GM19023 (cell line): ENCODE measurements around the gene PPP1R14D.

Experiments
- ATAC-seq: cut with Tn5 transposase; IDR thresholded peaks from one replicate; pipeline ENCODE4 v1.9.1; 2021; ENCODE audit warnings: mild to moderate bottlenecking, moderate library complexity; ENCODE audit not compliant: unreplicated experiment

PPP1R14D gene

GRCh38 chr15:40787991-40788390 is 40.5 kb downstream of the PPP1R14D start:
- no peak for ATAC-seq

- no peak for ATAC-seq
These were observed 41.1 kb downstream of the PPP1R14D start for GRCh38 chr15:40787344-40787841.

GRCh38 chr15:40785814-40786213 is 42.7 kb downstream of the PPP1R14D start:
- ATAC-seq = no peak

- ATAC-seq = no peak
These were observed 43.3 kb downstream of the PPP1R14D start for GRCh38 chr15:40785164-40785563.

- no peak for ATAC-seq
These were observed 45.8 kb downstream of the PPP1R14D start for GRCh38 chr15:40782609-40783227.

- no peak for ATAC-seq
These were observed 51.9 kb downstream of the PPP1R14D start for GRCh38 chr15:40776537-40777141.

- ATAC-seq = no peak
These were observed 52.6 kb downstream of the PPP1R14D start for GRCh38 chr15:40775740-40776536.

GRCh38 chr15:40775007-40775406 is 53.5 kb downstream of the PPP1R14D start:
- no peak for ATAC-seq

- ATAC-seq = no peak
These were observed 54.6 kb downstream of the PPP1R14D start for GRCh38 chr15:40773902-40774301.

- no peak for ATAC-seq
These were observed 55.0 kb downstream of the PPP1R14D start for GRCh38 chr15:40773496-40773895.

- no peak for ATAC-seq
These were observed 56.5 kb downstream of the PPP1R14D start for GRCh38 chr15:40772014-40772413.

GRCh38 chr15:40771242-40771641 is 57.3 kb downstream of the PPP1R14D start:
- ATAC-seq = no peak

GRCh38 chr15:40770147-40770721 is 58.3 kb downstream of the PPP1R14D start:
- ATAC-seq = no peak

- peak; percentile 47 for ATAC-seq
These were observed 59.0 kb downstream of the PPP1R14D start, which contains the start of gene C15orf62 for GRCh38 chr15:40769274-40770146. C15orf62 (plus strand) TSS chr15:40769980; CDS start chr15:40770496, 516 bp downstream.

GRCh38 chr15:40768521-40769273 is 59.8 kb downstream of the PPP1R14D start:
- no peak for ATAC-seq

- no peak for ATAC-seq
These were observed 60.5 kb downstream of the PPP1R14D start for GRCh38 chr15:40767838-40768500.

- no peak for ATAC-seq
These were observed 61.3 kb downstream of the PPP1R14D start for GRCh38 chr15:40766906-40767837.

- ATAC-seq = no peak
These were observed 62.2 kb downstream of the PPP1R14D start for GRCh38 chr15:40766194-40766815.
